Measurements from ENCODE around the gene HIVEP1.

HIVEP1 gene

GRCh38 chr6:12029979-12030737 lies 18.0 kb downstream of the HIVEP1 start:
- Histone ChIP-seq H3K36me3 (ENCODE audit: control insufficient read depth, insufficient read depth, low read length) (no peaks in the 10 kb centered on the region), H2AFZ (no peak overlapping the region), H3K9me3 (ENCODE audit: control insufficient read depth, low read length) (no peaks in the 10 kb centered on the region), H3K79me2 (peaks cover 12% of the 10 kb centered on the region), H3K4me3 (ENCODE audit: low read depth, low read length) (no peak overlapping the region), H3K27me3 (ENCODE audit: control insufficient read depth, insufficient read depth, low read length) (no peaks in the 10 kb centered on the region), H3K27ac (no peak overlapping the region), H3K4me2 (ENCODE audit: low read length) (no peak overlapping the region), H3K4me1 (no peaks in the 10 kb centered on the region), H3K9ac (no peak overlapping the region)
- TF ChIP-seq CTCF (IDR thresholded peaks at IDR 0.05): no peak

GRCh38 chr6:12030993-12031550 lies 19.0 kb downstream of the HIVEP1 start:
- no peak overlapping the region for H3K27ac ChIP-seq
- no peak for TF ChIP-seq CTCF (IDR thresholded peaks at IDR 0.05)

GRCh38 chr6:12032783-12033573 lies 20.9 kb downstream of the HIVEP1 start:
- TF ChIP-seq CTCF (IDR thresholded peaks at IDR 0.05): no peak
- no peaks in the 10 kb centered on the region for H3K36me3 ChIP-seq (ENCODE audit: control insufficient read depth, insufficient read depth, low read length)
- H3K4me1 ChIP-seq: no peaks in the 10 kb centered on the region
- no peak overlapping the region for H3K27ac ChIP-seq
- H3K4me2 ChIP-seq (ENCODE audit: low read length): no peak overlapping the region
- H3K4me3 ChIP-seq (ENCODE audit: low read depth, low read length): no peak overlapping the region
- no peaks in the 10 kb centered on the region for H3K27me3 ChIP-seq (ENCODE audit: control insufficient read depth, insufficient read depth, low read length)
- H3K9me3 ChIP-seq (ENCODE audit: control insufficient read depth, low read length): no peaks in the 10 kb centered on the region
- no peak overlapping the region for H3K9ac ChIP-seq
- H2AFZ ChIP-seq: no peak overlapping the region
- H3K79me2 ChIP-seq: peaks cover 8% of the 10 kb centered on the region

More at GRCh38 chr6:12030993-12031550, 19.0 kb downstream of the HIVEP1 start:
- Histone ChIP-seq H3K79me2 (peaks cover 10% of the 10 kb centered on the region), H3K4me3 (ENCODE audit: low read depth, low read length) (no peak overlapping the region), H3K9ac (no peak overlapping the region), H3K4me2 (ENCODE audit: low read length) (no peak overlapping the region), H3K36me3 (ENCODE audit: control insufficient read depth, insufficient read depth, low read length) (no peaks in the 10 kb centered on the region), H3K27me3 (ENCODE audit: control insufficient read depth, insufficient read depth, low read length) (no peaks in the 10 kb centered on the region), H2AFZ (no peak overlapping the region), H3K4me1 (no peaks in the 10 kb centered on the region), H3K9me3 (ENCODE audit: control insufficient read depth, low read length) (no peaks in the 10 kb centered on the region)

GRCh38 chr6:12033770-12034169 lies 21.7 kb downstream of the HIVEP1 start:
- H3K27me3 ChIP-seq (ENCODE audit: control insufficient read depth, insufficient read depth, low read length): no peaks in the 10 kb centered on the region
- H3K9me3 ChIP-seq (ENCODE audit: control insufficient read depth, low read length): no peaks in the 10 kb centered on the region
- H2AFZ ChIP-seq: no peak overlapping the region
- H3K27ac ChIP-seq: no peak overlapping the region
- no peaks in the 10 kb centered on the region for H3K4me1 ChIP-seq
- no peak overlapping the region for H3K9ac ChIP-seq
- H3K4me2 ChIP-seq (ENCODE audit: low read length): no peak overlapping the region
- no peaks in the 10 kb centered on the region for H3K36me3 ChIP-seq (ENCODE audit: control insufficient read depth, insufficient read depth, low read length)
- H3K4me3 ChIP-seq (ENCODE audit: low read depth, low read length): no peak overlapping the region
- no peak for TF ChIP-seq CTCF (IDR thresholded peaks at IDR 0.05)
- peaks cover 6% of the 10 kb centered on the region for H3K79me2 ChIP-seq
